GM21528 (cell line): ENCODE results near the gene NPAS2.
A peak's percentile ranks its signal among the peaks of the same experiment; 100 is the strongest.

ENCODE experiments used
- ATAC-seq: cut with Tn5 transposase; IDR thresholded peaks from one replicate; pipeline ENCODE4 v1.9.1; 2021; ENCODE audit warnings: mild to moderate bottlenecking, moderate library complexity; ENCODE audit not compliant: unreplicated experiment, low FRiP score

NPAS2 gene

DNA sequence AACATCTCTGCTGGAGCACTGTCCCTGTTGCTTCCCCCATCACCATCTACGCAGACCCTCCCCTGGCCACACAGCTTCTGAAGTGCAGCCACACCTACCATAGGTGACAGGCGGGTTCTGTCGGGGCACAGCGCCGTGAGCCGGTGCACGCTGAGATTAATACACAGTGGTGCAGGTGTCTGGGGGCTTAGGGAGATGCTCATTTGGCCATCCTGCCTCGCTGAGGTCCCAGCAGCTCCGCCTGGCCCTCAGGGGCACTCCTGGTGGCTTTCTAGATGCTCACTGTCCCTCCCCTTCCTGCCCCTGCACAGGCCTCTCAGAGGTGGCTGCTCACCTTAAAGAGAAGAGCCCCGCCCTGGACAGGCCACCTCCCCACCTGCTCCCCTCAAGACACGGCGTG, 163.3 kb downstream of the NPAS2 start:
- ATAC-seq, result no peak

DNA sequence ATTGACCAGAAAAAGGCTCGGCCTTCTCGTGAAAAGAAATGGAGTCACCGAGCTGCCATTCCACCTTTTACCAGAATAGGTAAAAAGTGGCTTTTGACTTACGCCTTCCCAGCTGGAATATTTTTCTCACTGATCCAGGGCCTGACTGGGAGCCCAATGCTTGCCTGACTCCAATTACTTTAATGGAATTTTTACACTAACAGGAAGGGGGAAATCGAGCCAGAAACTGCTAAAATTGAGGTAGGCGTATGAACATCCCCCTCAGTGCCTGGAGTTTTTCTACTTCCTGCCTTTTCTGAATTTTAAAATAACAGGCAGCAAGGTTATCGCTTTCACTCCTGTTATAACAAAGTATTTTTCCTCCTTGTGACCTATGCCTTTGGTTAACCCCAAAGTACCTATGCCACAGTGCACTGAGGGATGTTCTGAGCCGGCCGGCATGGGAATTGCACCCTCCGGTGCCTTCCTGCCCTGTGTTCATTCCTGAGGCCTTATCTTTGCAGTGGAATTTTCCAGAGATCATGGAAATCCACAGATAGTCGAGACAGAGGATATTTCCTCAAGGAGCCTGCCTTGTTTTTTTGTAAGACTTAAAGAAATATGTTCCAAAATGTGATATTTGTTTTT, 163.9 kb downstream of the NPAS2 start:
- ATAC-seq, result no peak

DNA sequence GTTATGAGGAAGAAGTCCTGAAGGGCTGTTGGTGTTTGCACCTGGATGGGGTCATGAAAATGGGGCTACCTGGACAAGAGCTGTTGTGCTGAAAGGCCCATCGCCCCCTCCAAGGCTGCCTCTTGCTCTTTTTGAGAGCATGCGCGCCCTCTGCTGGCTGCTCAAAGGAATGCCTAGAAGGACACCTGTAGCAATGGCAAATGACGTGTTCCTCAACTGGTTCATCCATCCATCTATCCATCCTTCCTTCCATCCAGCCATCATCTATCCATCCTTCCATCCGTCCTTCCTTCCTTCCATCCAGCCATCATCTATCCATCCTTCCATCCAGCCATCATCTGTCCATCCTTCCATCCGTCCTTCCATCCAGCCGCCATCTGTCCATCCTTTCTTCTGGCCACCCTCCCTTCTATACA, 165.0 kb downstream of the NPAS2 start:
- no peak for ATAC-seq

DNA sequence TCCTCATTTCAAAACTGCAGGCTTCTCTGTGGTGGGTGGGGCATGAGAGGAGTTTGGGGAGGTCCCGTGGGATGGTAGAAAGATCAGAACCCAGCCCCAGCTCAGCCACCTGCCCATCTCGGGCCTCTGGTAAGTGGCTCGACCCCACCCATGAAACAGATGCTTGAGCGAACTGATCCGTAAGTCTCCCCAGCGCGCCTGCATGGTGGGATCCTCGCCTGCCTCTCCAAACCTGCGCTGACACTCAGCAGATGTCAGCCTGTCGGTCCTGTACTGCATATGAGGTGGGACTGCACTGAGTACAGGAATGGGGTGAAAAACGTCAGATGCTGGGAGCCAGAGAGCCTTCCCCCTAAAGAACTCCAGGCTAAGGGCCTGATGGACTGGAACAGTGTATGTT, 166.2 kb downstream of the NPAS2 start:
- ATAC-seq, result no peak

DNA sequence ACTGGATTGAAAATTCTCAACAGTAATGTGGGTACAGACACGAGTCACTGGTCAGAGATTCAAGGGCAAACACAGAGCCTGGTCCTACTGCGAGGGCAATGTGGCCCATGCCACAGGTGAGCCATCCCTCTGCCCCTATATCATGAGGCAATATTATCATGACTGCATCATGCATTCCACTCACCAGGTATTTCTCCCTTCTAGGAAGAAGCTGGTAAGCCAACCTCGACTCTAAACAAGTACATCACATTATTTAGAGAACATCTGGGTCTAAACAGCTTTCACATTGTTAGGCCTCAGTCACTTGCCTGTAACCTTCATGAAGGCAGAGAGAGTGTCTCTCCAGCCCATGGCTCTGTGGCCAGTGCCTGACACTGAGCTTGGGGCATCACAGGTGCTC, 167.6 kb downstream of the NPAS2 start:
- no peak for ATAC-seq

DNA sequence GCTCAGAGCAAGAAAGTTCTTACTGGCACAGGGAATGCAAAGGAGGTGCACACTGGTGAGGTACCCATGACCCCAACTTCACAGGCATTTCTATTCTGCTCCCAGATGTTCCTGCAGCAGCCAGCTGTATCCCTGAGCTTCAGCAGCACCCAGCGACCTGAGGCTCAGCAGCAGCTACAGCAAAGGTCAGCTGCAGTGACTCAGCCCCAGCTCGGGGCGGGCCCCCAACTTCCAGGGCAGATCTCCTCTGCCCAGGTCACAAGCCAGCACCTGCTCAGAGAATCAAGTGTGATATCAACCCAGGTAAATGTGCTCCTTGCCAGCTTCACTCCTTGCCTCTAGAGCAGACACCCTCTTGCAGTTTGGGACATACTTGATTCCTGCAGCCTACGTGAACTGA, 168.0 kb downstream of the NPAS2 start:
- ATAC-seq, result no peak

DNA sequence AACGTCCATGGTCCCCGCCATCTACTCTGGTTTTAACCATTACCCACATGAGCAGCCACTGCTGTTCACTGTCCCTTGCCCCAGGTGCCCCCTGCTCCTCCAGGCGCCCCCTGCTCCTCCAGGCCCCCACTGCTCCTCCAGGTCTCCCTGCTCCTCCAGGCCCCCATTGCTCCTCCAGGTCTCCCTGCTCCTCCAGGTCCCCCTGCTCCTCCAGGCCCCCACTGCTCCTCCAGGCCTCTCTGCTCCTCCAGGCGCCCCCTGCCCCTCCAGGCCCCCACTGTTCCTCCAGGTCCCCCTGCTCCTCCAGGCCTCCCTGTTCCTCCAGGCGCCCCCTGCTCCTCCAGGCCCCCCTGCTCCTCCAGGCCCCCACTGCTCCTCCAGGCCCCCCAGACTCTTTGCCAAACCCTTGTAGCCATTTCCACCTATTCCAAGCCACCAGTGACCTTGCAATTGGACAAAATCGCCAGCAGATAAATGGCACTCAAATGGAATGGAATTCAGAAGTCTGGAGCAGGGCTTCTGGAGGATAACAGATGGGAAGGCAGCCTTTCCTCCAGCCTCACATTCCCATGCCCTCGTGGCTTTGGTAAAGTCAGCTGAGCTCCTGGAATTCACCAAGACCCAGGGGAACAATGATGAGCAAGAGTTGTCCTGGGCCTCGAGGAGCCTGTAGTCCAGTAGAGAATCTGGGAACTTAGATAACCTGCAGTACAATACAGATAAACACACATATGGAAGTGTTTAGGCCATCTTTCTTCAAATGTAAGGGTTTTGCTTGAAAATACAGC, 168.9 kb downstream of the NPAS2 start:
- ATAC-seq, result no peak

DNA sequence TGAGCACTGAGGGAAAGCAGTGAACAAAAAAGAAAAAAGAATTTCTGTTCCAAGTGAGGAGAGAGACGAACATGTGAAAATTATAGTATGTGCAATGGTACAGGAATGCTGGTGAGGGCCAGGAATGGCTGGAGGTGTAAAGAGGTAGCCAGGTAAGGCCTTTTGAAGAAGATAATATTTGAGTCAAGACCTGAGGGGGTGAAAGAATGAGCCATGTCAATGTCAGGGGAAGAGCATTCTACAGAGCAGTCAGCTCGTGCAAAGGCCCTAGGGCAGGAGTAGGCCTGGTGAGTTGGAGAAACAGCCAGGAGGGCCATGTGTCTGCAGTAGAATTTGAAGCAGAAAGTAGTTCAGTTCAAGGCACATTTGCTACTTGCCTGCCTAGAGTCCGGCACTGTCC, 169.7 kb downstream of the NPAS2 start:
- no peak for ATAC-seq

DNA sequence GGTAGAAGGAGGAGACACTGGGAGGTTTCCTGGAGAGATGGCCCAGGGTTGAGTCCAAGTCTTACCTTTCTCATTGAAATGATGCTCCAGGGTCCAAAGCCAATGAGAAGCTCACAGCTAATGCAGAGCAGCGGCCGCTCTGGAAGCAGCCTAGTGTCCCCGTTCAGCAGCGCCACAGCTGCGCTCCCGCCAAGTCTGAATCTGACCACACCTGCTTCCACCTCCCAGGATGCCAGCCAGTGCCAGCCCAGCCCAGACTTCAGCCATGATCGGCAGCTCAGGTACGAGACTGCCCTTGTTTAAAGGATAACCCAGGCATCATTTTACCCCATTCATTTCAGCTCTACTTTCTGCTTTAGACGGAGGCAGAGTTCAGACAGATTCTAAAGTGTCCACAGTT, 170.2 kb downstream of the NPAS2 start:
- no peak for ATAC-seq

DNA sequence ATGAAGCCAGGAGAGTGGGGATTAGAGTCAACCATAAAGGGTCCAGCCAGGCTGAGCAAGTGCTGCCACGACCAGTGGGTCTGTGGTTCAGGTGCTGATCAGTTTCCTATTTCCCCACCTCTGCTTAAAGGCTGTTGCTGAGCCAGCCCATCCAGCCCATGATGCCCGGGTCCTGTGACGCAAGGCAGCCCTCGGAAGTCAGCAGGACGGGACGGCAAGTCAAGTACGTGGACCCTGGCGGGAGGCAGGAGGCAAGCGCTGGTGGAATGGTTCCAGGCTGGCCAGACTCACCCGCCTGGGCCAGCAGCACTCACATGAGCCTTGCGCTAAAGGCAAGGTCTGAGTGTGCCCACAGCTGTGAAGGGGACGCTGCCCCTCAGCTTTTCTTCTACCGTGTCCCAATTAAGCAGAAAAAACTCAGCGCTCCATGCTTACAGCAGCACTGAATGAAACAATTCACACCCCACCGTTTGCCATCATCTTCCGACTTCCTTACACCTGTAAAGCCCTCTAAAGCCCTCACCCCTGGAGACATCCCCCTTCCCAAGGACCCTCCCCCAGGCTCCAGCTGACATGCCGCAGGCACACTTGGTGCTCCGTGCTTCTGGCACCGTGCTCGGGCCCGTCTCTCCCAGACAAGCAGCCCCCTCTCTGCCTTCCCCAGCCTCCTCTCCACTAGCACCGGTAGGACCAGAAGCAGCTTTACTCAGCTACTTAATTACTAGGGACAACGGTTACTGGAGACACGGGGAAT, 170.9 kb downstream of the NPAS2 start:
- no peak for ATAC-seq

DNA sequence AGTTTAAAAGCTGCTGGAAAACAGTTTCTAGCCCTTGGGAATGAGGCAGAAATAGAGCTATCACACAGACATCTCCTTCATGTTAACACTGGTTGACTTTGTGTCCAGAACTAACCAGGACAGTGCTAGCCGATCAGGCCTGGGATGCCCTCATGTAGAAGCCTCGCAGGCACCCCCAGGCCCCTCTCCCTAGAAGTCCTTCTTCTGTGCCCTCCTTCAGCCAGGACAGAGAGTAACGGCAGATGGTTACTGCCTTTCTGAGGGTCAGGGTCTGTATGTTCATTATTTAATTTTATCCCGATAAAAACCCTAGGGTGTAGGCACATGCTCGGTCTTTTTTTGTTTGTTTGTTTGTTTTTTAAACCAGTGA, 171.4 kb downstream of the NPAS2 start:
- no peak for ATAC-seq

DNA sequence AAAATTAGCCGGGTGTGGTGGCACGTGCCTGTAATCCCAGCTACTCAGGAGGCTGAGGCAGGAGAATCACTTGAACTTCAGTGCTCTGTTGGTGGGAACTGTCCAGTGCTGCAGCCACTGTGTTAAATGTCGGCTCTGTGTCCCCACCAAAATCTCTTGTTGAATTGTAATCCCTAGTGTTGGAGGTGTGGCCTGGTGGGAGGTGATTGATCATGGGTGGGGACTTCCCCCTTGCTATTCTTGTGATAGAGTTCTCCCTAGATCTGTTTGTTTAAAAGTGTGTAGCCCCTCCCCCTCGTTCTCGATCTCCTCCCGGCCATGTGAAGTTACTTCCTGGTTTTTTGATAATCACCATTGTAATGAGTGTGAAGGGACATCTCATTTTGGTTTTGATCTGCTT, 172.3 kb downstream of the NPAS2 start:
- no peak for ATAC-seq

DNA sequence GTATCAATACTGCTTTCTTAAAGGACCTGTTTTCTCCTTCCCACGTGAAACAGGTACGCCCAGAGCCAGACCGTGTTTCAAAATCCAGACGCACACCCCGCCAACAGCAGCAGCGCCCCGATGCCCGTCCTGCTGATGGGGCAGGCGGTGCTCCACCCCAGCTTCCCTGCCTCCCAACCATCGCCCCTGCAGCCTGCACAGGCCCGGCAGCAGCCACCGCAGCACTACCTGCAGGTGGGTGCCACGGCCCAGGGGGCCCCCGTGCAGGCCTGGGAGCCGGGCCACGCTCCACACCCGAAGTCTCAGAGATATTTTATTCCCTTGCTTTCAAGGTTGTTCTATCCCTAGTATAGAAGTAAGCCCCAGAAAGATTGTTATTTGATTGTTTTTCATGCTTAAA, 173.4 kb downstream of the NPAS2 start:
- no peak for ATAC-seq

DNA sequence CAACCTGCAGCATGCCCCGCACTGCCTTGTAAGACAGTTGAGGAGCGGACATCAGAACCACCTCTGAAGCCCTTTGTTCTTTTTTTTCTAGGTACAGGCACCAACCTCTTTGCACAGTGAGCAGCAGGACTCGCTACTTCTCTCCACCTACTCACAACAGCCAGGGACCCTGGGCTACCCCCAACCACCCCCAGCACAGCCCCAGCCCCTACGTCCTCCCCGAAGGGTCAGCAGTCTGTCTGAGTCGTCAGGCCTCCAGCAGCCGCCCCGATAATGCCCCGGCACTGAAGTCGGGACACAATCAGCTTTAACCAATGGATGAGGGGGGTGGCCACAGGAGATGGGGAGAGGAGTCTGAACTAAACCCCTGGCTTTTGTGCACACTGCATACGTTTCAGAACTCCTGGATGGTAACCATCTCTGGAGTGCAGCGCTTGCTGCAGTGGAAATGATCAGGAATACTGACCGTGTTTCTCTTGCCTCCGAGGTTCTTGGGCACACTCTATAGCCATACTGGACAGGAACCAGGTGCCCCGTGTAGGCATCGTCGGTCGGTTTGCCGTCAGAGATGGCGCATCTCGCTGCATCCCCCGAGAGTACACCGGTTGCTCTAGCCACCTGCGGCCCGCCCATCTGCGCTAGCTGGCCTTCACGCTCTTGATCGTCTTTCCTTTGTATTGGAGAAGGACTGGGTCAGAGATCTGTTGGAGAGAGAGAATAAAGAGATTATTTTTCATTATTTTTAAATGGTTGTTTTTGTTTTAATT, 175.6 kb downstream of the NPAS2 start:
- no peak for ATAC-seq

DNA sequence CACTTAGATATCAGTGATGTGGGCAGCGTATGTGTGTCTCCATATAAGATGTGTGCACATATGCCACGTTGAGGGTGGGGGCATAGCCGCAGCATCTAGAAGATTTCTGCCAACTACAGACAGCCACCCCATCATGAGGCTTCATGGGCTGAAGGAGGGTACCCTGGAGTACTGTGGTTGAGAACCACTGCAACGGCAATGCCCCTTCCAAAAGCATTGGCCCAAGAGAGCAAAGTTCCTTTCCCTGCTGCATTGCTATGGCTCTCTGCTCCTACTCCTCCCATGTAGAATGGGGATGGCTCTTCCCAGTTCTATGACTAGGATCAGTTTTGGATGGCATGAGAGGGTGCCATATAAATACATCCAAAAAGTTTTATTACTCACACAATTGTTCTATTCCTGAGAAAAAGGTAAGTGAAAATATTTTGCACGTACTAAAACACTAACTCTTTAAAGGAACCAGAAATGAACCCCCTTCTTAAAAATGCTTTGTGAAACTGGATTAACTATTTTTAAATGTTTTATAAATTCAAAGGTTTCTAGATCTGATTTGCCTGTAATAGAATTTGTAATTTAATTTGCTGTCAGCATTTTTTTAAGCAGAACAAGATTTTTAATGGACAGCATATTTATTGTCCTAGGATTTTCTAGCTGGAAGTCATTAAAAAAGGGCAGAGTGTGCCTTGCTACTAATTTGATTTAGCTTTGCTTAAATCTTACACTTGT, 177.7 kb downstream of the NPAS2 start:
- ATAC-seq, result no peak

DNA sequence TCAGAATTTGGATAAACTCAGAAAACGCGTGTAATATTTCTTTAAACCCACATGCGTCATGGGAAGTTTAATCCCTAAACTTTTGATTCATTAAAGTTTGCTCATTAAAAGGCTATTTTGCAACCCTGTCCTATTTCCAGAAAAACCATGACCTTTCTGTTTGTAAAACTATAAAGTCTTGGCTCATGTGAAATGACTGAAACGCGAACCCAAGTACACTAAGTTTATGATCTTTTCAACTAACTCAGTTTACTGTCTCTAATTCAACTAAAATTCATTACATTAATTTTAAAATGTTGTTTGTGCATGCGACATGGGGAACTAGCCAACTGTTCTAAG, 178.3 kb downstream of the NPAS2 start:
- no peak for ATAC-seq

DNA sequence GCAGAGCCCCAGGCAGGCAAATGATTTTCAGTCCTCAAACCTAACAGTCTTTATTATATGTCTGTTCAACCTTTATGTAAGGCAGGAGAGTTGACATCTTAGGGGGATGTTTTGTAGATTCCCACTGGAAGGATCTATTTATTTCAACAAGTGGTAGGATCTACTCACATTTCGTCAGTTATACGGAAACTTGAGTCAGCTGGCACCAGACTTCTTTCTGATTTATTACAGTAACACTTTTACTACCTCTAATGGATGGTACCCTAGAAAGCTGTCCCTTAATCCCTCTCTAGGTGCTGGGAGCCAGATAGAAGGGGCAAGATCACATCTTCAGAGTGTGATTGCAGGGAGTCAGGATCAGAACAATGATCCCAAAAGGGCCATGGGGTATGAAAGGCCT, 180.1 kb downstream of the NPAS2 start:
- ATAC-seq, result no peak

DNA sequence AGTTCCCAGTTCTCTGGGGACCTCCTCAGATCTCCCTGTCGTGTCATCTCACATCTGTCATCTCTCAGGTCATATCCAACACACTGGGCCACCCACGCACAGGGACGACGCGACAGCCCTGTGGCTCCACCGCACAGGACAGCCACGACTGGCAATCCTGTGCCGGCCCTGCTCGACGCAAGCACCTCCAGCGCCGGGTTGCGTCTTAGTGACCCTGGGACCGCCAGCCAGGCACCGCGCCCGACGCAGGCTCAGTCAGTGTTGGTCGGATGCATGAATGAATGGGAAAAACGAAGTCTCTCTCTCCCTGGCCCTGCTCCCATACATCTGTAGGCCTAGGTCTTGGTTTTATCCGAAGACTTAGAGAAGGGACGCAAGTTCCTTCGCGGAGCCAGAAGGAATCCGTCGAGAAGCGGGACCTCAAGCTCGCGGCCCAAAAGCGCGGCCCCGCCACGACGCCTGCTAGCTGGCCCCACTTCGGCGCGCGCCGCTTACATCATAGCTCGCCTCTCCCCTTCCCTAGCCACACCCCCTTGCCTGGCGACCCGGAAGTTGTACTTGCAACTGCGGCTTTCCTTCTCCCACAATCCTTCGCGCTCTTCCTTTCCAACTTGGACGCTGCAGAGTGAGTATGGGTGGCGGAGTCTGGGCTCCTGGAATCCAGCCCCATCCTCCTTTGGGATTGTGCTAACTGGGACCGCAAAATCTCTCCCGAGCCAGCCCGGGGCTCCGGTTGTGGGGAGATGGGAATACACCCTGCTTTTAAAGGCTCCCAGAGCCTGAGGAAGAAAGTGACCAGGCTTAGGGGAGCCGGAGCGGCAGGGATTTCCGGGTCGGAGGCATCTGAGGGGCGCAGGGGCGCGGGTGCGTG, 182.0 kb downstream of the NPAS2 start, which contains the start of gene RPL31:
Gene RPL31, plus strand, starts transcription at position 599 of the 871 bp plus-strand sequence. CDS start 413 bp downstream, outside the sequence.
- ATAC-seq, result peak; percentile 95

DNA sequence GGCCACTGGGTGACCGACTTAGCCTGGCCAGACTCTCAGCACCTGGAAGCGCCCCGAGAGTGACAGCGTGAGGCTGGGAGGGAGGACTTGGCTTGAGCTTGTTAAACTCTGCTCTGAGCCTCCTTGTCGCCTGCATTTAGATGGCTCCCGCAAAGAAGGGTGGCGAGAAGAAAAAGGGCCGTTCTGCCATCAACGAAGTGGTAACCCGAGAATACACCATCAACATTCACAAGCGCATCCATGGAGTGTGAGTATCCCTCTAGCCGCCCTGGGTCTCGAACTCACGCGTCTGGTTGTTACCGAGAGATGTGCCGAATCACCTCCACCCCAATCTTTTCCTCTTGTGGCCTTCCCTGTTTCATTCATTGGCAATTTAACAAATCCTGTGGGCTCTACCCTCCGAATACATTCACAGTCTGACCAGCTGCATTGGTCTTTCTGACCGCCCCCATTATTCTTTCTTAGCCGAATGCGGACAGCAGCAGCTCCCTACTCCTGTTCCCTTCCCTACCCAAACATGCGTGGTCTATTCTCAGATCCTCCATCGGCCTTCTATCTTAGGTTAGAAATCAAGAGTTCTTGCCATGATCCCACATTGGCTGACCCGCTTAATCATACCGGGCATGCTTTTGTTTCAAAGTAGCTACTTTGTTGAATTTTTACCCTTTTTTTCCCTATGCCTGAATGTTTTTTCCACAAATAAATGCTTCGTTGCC, 182.8 kb downstream of the NPAS2 start:
- ATAC-seq, result no peak
